SU-DHL-6 (cell line): ENCODE results near the gene KL.

ENCODE experiments used
- EZH2phosphoT487 ChIP-seq: fragments of 200-600 bp; sonication (generic), shearing (Covaris generic); conservative IDR thresholded peaks from 2 replicates; pipeline ENCODE4 v1.6.1; 2018; ENCODE audit warnings: mild to moderate bottlenecking, antibody characterized with exemption, low read length, moderate library complexity, mixed read lengths
- TF ChIP-seq, protein P1 (sequence below): fragments of 200-600 bp; sonication (generic); IDR thresholded peaks from one replicate; pipeline ENCODE4 v1.5.1; 2017; ENCODE audit warnings: antibody characterized with exemption, mild to moderate bottlenecking, low read length, moderate library complexity; ENCODE audit not compliant: insufficient read depth, poor library complexity, severe bottlenecking

DNA sequence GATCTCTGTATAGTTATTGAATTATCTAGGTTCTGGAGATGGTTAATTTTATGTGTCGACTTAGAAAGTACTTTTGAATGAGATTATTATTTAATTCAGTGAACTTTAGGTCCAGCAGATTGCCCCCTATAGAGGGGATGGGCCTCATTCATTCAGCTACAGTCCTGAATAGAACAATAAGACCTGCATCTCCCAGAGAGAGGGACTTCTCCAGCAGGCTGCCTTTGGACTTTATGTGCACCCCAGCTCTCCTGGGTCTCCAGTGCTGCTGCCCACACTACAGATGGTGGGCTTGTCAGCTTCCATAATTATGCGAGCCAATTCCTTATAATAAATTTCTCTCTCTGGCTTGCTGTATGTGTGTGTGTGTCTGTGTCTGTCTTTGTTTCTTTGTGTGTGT is 39.3 kb upstream of the KL start:
- TF ChIP-seq EZH2phosphoT487: no peak
- TF ChIP-seq, protein P1, sequence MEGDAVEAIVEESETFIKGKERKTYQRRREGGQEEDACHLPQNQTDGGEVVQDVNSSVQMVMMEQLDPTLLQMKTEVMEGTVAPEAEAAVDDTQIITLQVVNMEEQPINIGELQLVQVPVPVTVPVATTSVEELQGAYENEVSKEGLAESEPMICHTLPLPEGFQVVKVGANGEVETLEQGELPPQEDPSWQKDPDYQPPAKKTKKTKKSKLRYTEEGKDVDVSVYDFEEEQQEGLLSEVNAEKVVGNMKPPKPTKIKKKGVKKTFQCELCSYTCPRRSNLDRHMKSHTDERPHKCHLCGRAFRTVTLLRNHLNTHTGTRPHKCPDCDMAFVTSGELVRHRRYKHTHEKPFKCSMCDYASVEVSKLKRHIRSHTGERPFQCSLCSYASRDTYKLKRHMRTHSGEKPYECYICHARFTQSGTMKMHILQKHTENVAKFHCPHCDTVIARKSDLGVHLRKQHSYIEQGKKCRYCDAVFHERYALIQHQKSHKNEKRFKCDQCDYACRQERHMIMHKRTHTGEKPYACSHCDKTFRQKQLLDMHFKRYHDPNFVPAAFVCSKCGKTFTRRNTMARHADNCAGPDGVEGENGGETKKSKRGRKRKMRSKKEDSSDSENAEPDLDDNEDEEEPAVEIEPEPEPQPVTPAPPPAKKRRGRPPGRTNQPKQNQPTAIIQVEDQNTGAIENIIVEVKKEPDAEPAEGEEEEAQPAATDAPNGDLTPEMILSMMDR: no peak
